ENCODE data around the gene DNAAF1. TPM values are rescaled to one million over a fixed set of nuclear protein-coding genes. Genes with fewer than 3 reads are reported as not detected.
A peak's percentile ranks its signal among the peaks of the same experiment; 100 is the strongest.

The DNAAF1 gene
- total RNA-seq, 2 experiments from 2014 or later = 0.39 TPM; not detected in 1

GRCh38 chr16:84178146-84178765 lies 33.1 kb downstream of the DNAAF1 start:
- ATAC-seq (no peak), DNase-seq (no peak)
- Mint-ChIP-seq H3K27ac (peak overlapping the region; percentile 77), H3K36me3 (ENCODE audit: low read depth) (peaks cover 11% of the 10 kb centered on the region), H3K4me1 (peaks cover 19% of the 10 kb centered on the region), H3K4me3 (no peak overlapping the region), H3K27me3 (no peaks in the 10 kb centered on the region), H3K9me3 (ENCODE audit: low read depth) (no peaks in the 10 kb centered on the region)
- CTCF ChIA-PET = interaction anchor here (0.6 to 7.7 kb wide), 6 partner anchors 9 to 92 kb away, joined by 3 to 100 read pairs (median 5); partner anchors contain the start of gene TAF1C
- POLR2A ChIA-PET = interaction anchor here (0.8 to 1.0 kb wide), 3 partner anchors 9 to 74 kb away, joined by 3 to 6 read pairs (median 3); partner anchors contain the start of gene TAF1C
- intact Hi-C loops (cut with DNase I, micrococcal nuclease) = loop anchor here in 1 of 2 experiments (5.0 kb wide), 1 partner anchor 36 kb away; no protein-coding TSS in a partner anchor

GRCh38 chr16:84178892-84179611 lies 33.9 kb downstream of the DNAAF1 start:
- Mint-ChIP-seq H3K36me3 (ENCODE audit: low read depth) (peaks cover 15% of the 10 kb centered on the region), H3K27ac (no peak overlapping the region), H3K9me3 (ENCODE audit: low read depth) (no peaks in the 10 kb centered on the region), H3K4me1 (peaks cover 19% of the 10 kb centered on the region), H3K27me3 (no peaks in the 10 kb centered on the region), H3K4me3 (no peak overlapping the region)
- intact Hi-C loops (cut with DNase I, micrococcal nuclease) = loop anchor here in 1 of 2 experiments (5.0 kb wide), 1 partner anchor 37 kb away; no protein-coding TSS in a partner anchor
- ChIA-PET POLR2A (interaction anchor here (1.0 kb wide), 1 partner anchor 75 kb away, joined by 6 read pairs; no protein-coding TSS in a partner anchor), CTCF (interaction anchor here (1.0 to 7.7 kb wide), 4 partner anchors 8 to 118 kb away, joined by 3 to 100 read pairs (median 5); partner anchors contain the start of gene TAF1C)
- no peak for DNase-seq
- no peak for ATAC-seq

- Mint-ChIP-seq H3K4me1 (peaks cover 23% of the 10 kb centered on the region), H3K27ac (no peak overlapping the region), H3K27me3 (no peaks in the 10 kb centered on the region), H3K4me3 (no peak overlapping the region), H3K36me3 (ENCODE audit: low read depth) (peaks cover 22% of the 10 kb centered on the region), H3K9me3 (ENCODE audit: low read depth) (no peaks in the 10 kb centered on the region)
- ChIA-PET CTCF (interaction anchor here (1.5 to 7.7 kb wide), 3 partner anchors 7 to 118 kb away, joined by 3 to 100 read pairs (median 7); partner anchors contain the start of gene TAF1C), POLR2A (no interaction called here)
- no peak for DNase-seq
- intact Hi-C loops (cut with DNase I, micrococcal nuclease) = loop anchor here in 1 of 2 experiments (5.0 kb wide), 1 partner anchor 37 kb away; no protein-coding TSS in a partner anchor
- no peak for ATAC-seq
Observed at GRCh38 chr16:84179612-84180320, 34.7 kb downstream of the DNAAF1 start.

- POLR2A ChIA-PET = no interaction called here
- intact Hi-C loops (cut with DNase I, micrococcal nuclease) = no loop called here
- DNase-seq (no peak), ATAC-seq (no peak)
- no peak overlapping the region for H3K27ac Mint-ChIP-seq
- no peaks in the 10 kb centered on the region for H3K27me3 Mint-ChIP-seq
- CTCF ChIA-PET = interaction anchor here (0.9 to 1.6 kb wide), 2 partner anchors 99 to 119 kb away, joined by 3 to 4 read pairs; no protein-coding TSS in a partner anchor
- peaks cover 26% of the 10 kb centered on the region for H3K4me1 Mint-ChIP-seq
- H3K36me3 Mint-ChIP-seq (ENCODE audit: low read depth) = peaks cover 27% of the 10 kb centered on the region
- H3K4me3 Mint-ChIP-seq = no peak overlapping the region
- H3K9me3 Mint-ChIP-seq (ENCODE audit: low read depth) = no peaks in the 10 kb centered on the region
Observed at GRCh38 chr16:84180519-84181140, 35.5 kb downstream of the DNAAF1 start.

GRCh38 chr16:84181144-84181915 lies 36.2 kb downstream of the DNAAF1 start:
- no peaks in the 10 kb centered on the region for H3K27me3 Mint-ChIP-seq
- H3K4me3 Mint-ChIP-seq = no peak overlapping the region
- POLR2A ChIA-PET = interaction anchor here (0.5 kb wide), 1 partner anchor 501 kb away, joined by 3 read pairs; no protein-coding TSS in a partner anchor
- DNase-seq (no peak), ATAC-seq (no peak)
- intact Hi-C loops (cut with DNase I, micrococcal nuclease) = no loop called here
- no peak overlapping the region for H3K27ac Mint-ChIP-seq
- CTCF ChIA-PET = interaction anchor here (0.9 kb wide), 1 partner anchor 100 kb away, joined by 4 read pairs; no protein-coding TSS in a partner anchor
- H3K4me1 Mint-ChIP-seq = peaks cover 29% of the 10 kb centered on the region
- H3K36me3 Mint-ChIP-seq (ENCODE audit: low read depth) = peaks cover 27% of the 10 kb centered on the region
- no peaks in the 10 kb centered on the region for H3K9me3 Mint-ChIP-seq (ENCODE audit: low read depth)

GRCh38 chr16:84182104-84182503 lies 37.0 kb downstream of the DNAAF1 start:
- no peaks in the 10 kb centered on the region for H3K9me3 Mint-ChIP-seq (ENCODE audit: low read depth)
- H3K27me3 Mint-ChIP-seq = no peaks in the 10 kb centered on the region
- DNase-seq (no peak), ATAC-seq (no peak)
- H3K4me3 Mint-ChIP-seq = no peak overlapping the region
- peaks cover 29% of the 10 kb centered on the region for H3K4me1 Mint-ChIP-seq
- H3K27ac Mint-ChIP-seq = no peak overlapping the region
- intact Hi-C loops (cut with DNase I, micrococcal nuclease) = no loop called here
- H3K36me3 Mint-ChIP-seq (ENCODE audit: low read depth) = peaks cover 30% of the 10 kb centered on the region
- POLR2A ChIA-PET = no interaction called here
- CTCF ChIA-PET = no interaction called here

- H3K4me3 Mint-ChIP-seq = no peak overlapping the region
- DNase-seq (no peak), ATAC-seq (no peak)
- CTCF ChIA-PET = interaction anchor here (1.1 kb wide), 1 partner anchor 13 kb away, joined by 3 read pairs; no protein-coding TSS in a partner anchor
- intact Hi-C loops (cut with DNase I, micrococcal nuclease) = no loop called here
- H3K27me3 Mint-ChIP-seq = no peaks in the 10 kb centered on the region
- H3K4me1 Mint-ChIP-seq = peaks cover 24% of the 10 kb centered on the region
- POLR2A ChIA-PET = no interaction called here
- no peaks in the 10 kb centered on the region for H3K9me3 Mint-ChIP-seq (ENCODE audit: low read depth)
- H3K36me3 Mint-ChIP-seq (ENCODE audit: low read depth) = peaks cover 29% of the 10 kb centered on the region
- H3K27ac Mint-ChIP-seq = no peak overlapping the region
Observed at GRCh38 chr16:84182680-84183571, 37.8 kb downstream of the DNAAF1 start.

GRCh38 chr16:84183572-84183875 lies 38.4 kb downstream of the DNAAF1 start:
- intact Hi-C loops (cut with DNase I, micrococcal nuclease) = no loop called here
- no peak for DNase-seq
- Mint-ChIP-seq H3K4me3 (no peak overlapping the region), H3K4me1 (peaks cover 18% of the 10 kb centered on the region), H3K9me3 (ENCODE audit: low read depth) (no peaks in the 10 kb centered on the region), H3K36me3 (ENCODE audit: low read depth) (peaks cover 26% of the 10 kb centered on the region), H3K27me3 (no peaks in the 10 kb centered on the region), H3K27ac (no peak overlapping the region)
- ChIA-PET POLR2A (interaction anchor here (0.6 kb wide), 1 partner anchor 104 kb away, joined by 4 read pairs; no protein-coding TSS in a partner anchor), CTCF (interaction anchor here (1.1 kb wide), 1 partner anchor 14 kb away, joined by 3 read pairs; no protein-coding TSS in a partner anchor)
- ATAC-seq = no peak

GRCh38 chr16:84183911-84184591 lies 38.9 kb downstream of the DNAAF1 start:
- H3K27ac Mint-ChIP-seq = no peak overlapping the region
- DNase-seq (no peak), ATAC-seq (no peak)
- intact Hi-C loops (cut with DNase I, micrococcal nuclease) = no loop called here
- CTCF ChIA-PET = interaction anchor here (1.0 to 1.4 kb wide), 4 partner anchors 9 to 101 kb away, joined by 3 to 4 read pairs (median 3); no protein-coding TSS in a partner anchor
- peaks cover 22% of the 10 kb centered on the region for H3K36me3 Mint-ChIP-seq (ENCODE audit: low read depth)
- no peak overlapping the region for H3K4me3 Mint-ChIP-seq
- POLR2A ChIA-PET = interaction anchor here (0.6 kb wide), 1 partner anchor 104 kb away, joined by 4 read pairs; no protein-coding TSS in a partner anchor
- H3K4me1 Mint-ChIP-seq = peaks cover 16% of the 10 kb centered on the region
- no peaks in the 10 kb centered on the region for H3K9me3 Mint-ChIP-seq (ENCODE audit: low read depth)
- H3K27me3 Mint-ChIP-seq = no peaks in the 10 kb centered on the region

Data from activated CD4-positive, alpha-beta T cell treated with anti-CD3 and anti-CD28 coated beads for 36 hours (primary cell).